Endothelial cell of umbilical vein (primary cell): Measurements from ENCODE around the gene DDIT3. TPM values are rescaled to one million over a fixed set of nuclear protein-coding genes. Genes with fewer than 3 reads are reported as not detected.

Source experiments
- BruUV-seq: library from RNA; stranded (reverse); fragments of 400-500 nt; replicated peaks from 2 replicates; lab custom pipeline; 2021; lab: Mats Ljungman, UMichigan
- CTCF ChIA-PET: fragments of 300-600, 350-600 bp; sonication (Branson Sonifier 250); formaldehyde crosslinking; loops from one replicate; lab custom pipeline; 2021; ENCODE audit warnings: antibody characterized with exemption, inconsistent platforms; lab: Charles Lee
- POLR2A ChIA-PET: fragments of 300-600, 350-600 bp; sonication (Branson Sonifier 250); formaldehyde crosslinking; loops from one replicate; lab custom pipeline; 2021; ENCODE audit warnings: antibody characterized with exemption, inconsistent platforms; lab: Charles Lee
- DNase-seq: peaks from one replicate; pipeline ENCODE4 v3.0.0-alpha.2; 2011; ENCODE audit warnings: low read depth, low spot score
- FAIRE-seq: peaks from 2 replicates; lab custom pipeline; 2011; peaks lifted over from hg19 to GRCh38; lab: Jason Lieb, UNC
- H2AFZ ChIP-seq: 2 replicates; pipeline ENCODE4 v1.6.0; 2012; ENCODE audit warnings: low read depth, low read length, control low read depth, inconsistent platforms
- H3K27ac ChIP-seq: 2 replicates; pipeline ENCODE4 v1.5.1; 2011; ENCODE audit warnings: low read depth, mild to moderate bottlenecking, control low read depth, low read length, moderate library complexity; ENCODE audit not compliant: insufficient read depth
- H3K27me3 ChIP-seq, 2 experiments: 2 replicates each; pipeline versions ENCODE4 v1.6.0 to v1.6.1; 2011; ENCODE audit warnings: low read length in 2 of 2, mixed read lengths in 1 of 2; ENCODE audit not compliant: control insufficient read depth in 2 of 2, insufficient read depth in 2 of 2
- H3K36me3 ChIP-seq, 2 experiments: 2 replicates in 1 of 2; 3 replicates in 1 of 2; pipeline ENCODE4 v1.5.1; 2011; ENCODE audit warnings: low read length in 2 of 2, mild to moderate bottlenecking in 1 of 2, moderate library complexity in 1 of 2; ENCODE audit not compliant: control insufficient read depth in 2 of 2, insufficient read depth in 2 of 2; ENCODE audit errors: extremely low read depth in 1 of 2
- H3K4me1 ChIP-seq: 3 replicates; pipeline ENCODE4 v1.5.1; 2011; ENCODE audit warnings: mild to moderate bottlenecking, low read length; ENCODE audit not compliant: control insufficient read depth, insufficient read depth; ENCODE audit errors: extremely low read depth
- H3K4me2 ChIP-seq: 2 replicates; pipeline ENCODE4 v1.6.1; 2011; ENCODE audit warnings: low read length, control low read depth, mixed read lengths; ENCODE audit not compliant: insufficient read depth
- H3K4me3 ChIP-seq, 3 experiments: fragments of 200-600 bp in 1 of 3; sonication (generic), shearing (Covaris generic) in 1 of 3; replicated peaks in 1 of 3; 2 replicates each; pipeline ENCODE4 v1.5.1; 2011 to 2016; ENCODE audit warnings: control low read depth in 3 of 3, low read length in 3 of 3, mild to moderate bottlenecking in 2 of 3, inconsistent platforms in 1 of 3, low read depth in 1 of 3, moderate library complexity in 1 of 3; ENCODE audit not compliant: insufficient read depth in 1 of 3
- H3K79me2 ChIP-seq: 2 replicates; pipeline ENCODE4 v1.6.0; 2012; ENCODE audit warnings: low read length, inconsistent platforms; ENCODE audit not compliant: control insufficient read depth, insufficient read depth
- H3K9ac ChIP-seq: replicated peaks from 2 replicates; pipeline ENCODE3; 2011; ENCODE audit warnings: low read length, control low read depth; ENCODE audit not compliant: insufficient read depth; ENCODE audit errors: extremely low read depth
- H3K9me1 ChIP-seq: replicated peaks from 3 replicates; pipeline ENCODE4 v1.6.0; 2011; ENCODE audit warnings: mild to moderate bottlenecking, low read length; ENCODE audit not compliant: control insufficient read depth, insufficient read depth; ENCODE audit errors: extremely low read depth
- H3K9me3 ChIP-seq: replicated peaks from 2 replicates; pipeline ENCODE4 v1.5.1; 2012; ENCODE audit warnings: low read length, inconsistent platforms; ENCODE audit not compliant: control insufficient read depth, insufficient read depth
- H4K20me1 ChIP-seq: replicated peaks from 2 replicates; pipeline ENCODE3; 2011; ENCODE audit warnings: mild to moderate bottlenecking, low read length; ENCODE audit not compliant: control insufficient read depth, insufficient read depth; ENCODE audit errors: extremely low read depth
- EZH2 ChIP-seq: IDR thresholded peaks from 2 replicates; pipeline ENCODE4 v1.6.1; 2012; ENCODE audit warnings: borderline replicate concordance, low read depth, mild to moderate bottlenecking, moderate library complexity, low read length, inconsistent platforms; ENCODE audit not compliant: severe bottlenecking
- FOS ChIP-seq: IDR thresholded peaks from 2 replicates; pipeline ENCODE4 v1.6.1; 2011; ENCODE audit warnings: mild to moderate bottlenecking, low read length, moderate library complexity, borderline replicate concordance; ENCODE audit not compliant: insufficient read depth
- GATA2 ChIP-seq: IDR thresholded peaks from 2 replicates; pipeline ENCODE4 v1.7.0; 2011; ENCODE audit warnings: low read depth, mild to moderate bottlenecking, moderate library complexity, mixed read lengths, low read length; ENCODE audit not compliant: insufficient read length, insufficient read depth
- JUN ChIP-seq: IDR thresholded peaks from 2 replicates; pipeline ENCODE4 v1.6.1; 2011; ENCODE audit warnings: borderline replicate concordance, low read depth; ENCODE audit not compliant: insufficient read length, insufficient read depth
- MAX ChIP-seq: IDR thresholded peaks from 2 replicates; pipeline ENCODE4 v1.6.1; 2011; ENCODE audit not compliant: insufficient read depth, insufficient read length
- MYC ChIP-seq: IDR thresholded peaks from one replicate; pipeline ENCODE4 v1.6.1; 2011; ENCODE audit warnings: mild to moderate bottlenecking, low read depth, low read length
- POLR2A ChIP-seq: IDR thresholded peaks from 2 replicates; pipeline ENCODE4 v1.6.1; 2012; ENCODE audit warnings: low read depth, mild to moderate bottlenecking, control low read depth, low read length
- POLR2AphosphoS5 ChIP-seq: IDR thresholded peaks from 2 replicates; pipeline ENCODE4 v1.6.1; 2012; ENCODE audit warnings: low read depth, mild to moderate bottlenecking, control low read depth, low read length, moderate library complexity; ENCODE audit not compliant: insufficient read depth
- dilution Hi-C: fragments of 300-500 bp; cut with MboI; formaldehyde crosslinking; loops from one replicate; pipeline ENCODE4 v1.15.0; 2019; ENCODE audit warnings: low sequenced_read_pairs; ENCODE audit not compliant: extremely low pct_ligation_motif_present
- intact Hi-C: fragments of 100-400 bp; cut with micrococcal nuclease; formaldehyde crosslinking; loops from one replicate; pipeline ENCODE4 v1.10.0; 2022
- polyA plus RNA-seq, 4 experiments: library from polyadenylated mRNA; depleted of rRNA in 3 of 4; stranded (reverse) in 3 of 4; unstranded in 1 of 4; fragments of >200 nt; gene quantifications; 2 replicates each; pipeline versions ENCODE4 v1.2.1 to v1.2.3, GENCODE V29; 2011 to 2012; ENCODE audit warnings: missing spikeins in 1 of 4
- total RNA-seq: library from RNA; stranded (reverse); gene quantifications from 2 replicates; pipeline ENCODE4 v1.2.3, GENCODE V29; 2021
- TF ChIP-seq, protein P1 (sequence below), 2 donors: IDR thresholded peaks; 1 replicate in 1 of 2; 2 replicates in 1 of 2; pipeline ENCODE4 v1.5.1; 2011; ENCODE audit warnings: low read length in 2 of 2, mild to moderate bottlenecking in 2 of 2, moderate library complexity in 2 of 2, control low read depth in 1 of 2, inconsistent platforms in 1 of 2, low read depth in 1 of 2; ENCODE audit not compliant: insufficient read depth in 1 of 2; ENCODE audit errors: extremely low read depth in 1 of 2

Gene DDIT3
- total and polyA plus RNA-seq, 2 donors (not counting 3 experiments of a cell fraction or from before 2014, with no cell fraction given), result 13.7 to 22.0 TPM

GRCh38 chr12:57522011-57522886 is 1.9 kb upstream of the DDIT3 start, which contains the start of gene MBD6:
MBD6 (plus strand) TSS chr12:57522824; CDS start chr12:57524304, 1,480 bp downstream.
- CTCF ChIA-PET, result no interaction called here
- no peaks in the 10 kb centered on the region for H4K20me1 ChIP-seq

GRCh38 chr12:57521525-57522010 is 1.3 kb upstream of the DDIT3 start:
- TF ChIP-seq MYC (no peak), FOS (no peak), JUN (no peak), POLR2A (no peak), GATA2 (no peak), MAX (no peak), EZH2 (no peak), POLR2AphosphoS5 (no peak)
- TF ChIP-seq, protein P1, sequence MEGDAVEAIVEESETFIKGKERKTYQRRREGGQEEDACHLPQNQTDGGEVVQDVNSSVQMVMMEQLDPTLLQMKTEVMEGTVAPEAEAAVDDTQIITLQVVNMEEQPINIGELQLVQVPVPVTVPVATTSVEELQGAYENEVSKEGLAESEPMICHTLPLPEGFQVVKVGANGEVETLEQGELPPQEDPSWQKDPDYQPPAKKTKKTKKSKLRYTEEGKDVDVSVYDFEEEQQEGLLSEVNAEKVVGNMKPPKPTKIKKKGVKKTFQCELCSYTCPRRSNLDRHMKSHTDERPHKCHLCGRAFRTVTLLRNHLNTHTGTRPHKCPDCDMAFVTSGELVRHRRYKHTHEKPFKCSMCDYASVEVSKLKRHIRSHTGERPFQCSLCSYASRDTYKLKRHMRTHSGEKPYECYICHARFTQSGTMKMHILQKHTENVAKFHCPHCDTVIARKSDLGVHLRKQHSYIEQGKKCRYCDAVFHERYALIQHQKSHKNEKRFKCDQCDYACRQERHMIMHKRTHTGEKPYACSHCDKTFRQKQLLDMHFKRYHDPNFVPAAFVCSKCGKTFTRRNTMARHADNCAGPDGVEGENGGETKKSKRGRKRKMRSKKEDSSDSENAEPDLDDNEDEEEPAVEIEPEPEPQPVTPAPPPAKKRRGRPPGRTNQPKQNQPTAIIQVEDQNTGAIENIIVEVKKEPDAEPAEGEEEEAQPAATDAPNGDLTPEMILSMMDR (IDR thresholded peaks at IDR 0.05; ENCODE audit: extremely low read depth in 1 of 2, insufficient read depth in 1 of 2, low read depth in 1 of 2, low read length in 2 of 2), result no peak
- H3K27ac ChIP-seq, result peak overlapping the region; percentile 70
- H3K4me3 ChIP-seq, result no peak overlapping the region
- peaks cover 43% of the 10 kb centered on the region for H3K79me2 ChIP-seq
- intact Hi-C loops, result loop anchor here (5.0 kb wide), 1 partner anchor 34 kb away; the partner anchor contains the start of gene MARS1
- peaks cover 3 to 23% of the 10 kb centered on the region in 2 experiments for H3K36me3 ChIP-seq
- FAIRE-seq (no peak), DNase-seq (no peak)
- ChIA-PET CTCF (interaction anchor here (1.2 kb wide), 1 partner anchor 63 kb away, joined by 5 read pairs; no protein-coding TSS in a partner anchor), POLR2A (no interaction called here)
- peak overlapping the region; percentile 44 for H3K4me2 ChIP-seq
- H3K9me3 ChIP-seq, result no peaks in the 10 kb centered on the region
- H3K27me3 ChIP-seq, result no peaks in the 10 kb centered on the region
- peak overlapping the region; percentile 44 for H3K9ac ChIP-seq
- no peaks in the 10 kb centered on the region for H3K9me1 ChIP-seq
- no peaks in the 10 kb centered on the region for H4K20me1 ChIP-seq
- dilution Hi-C loops, result no loop called here
- H3K4me1 ChIP-seq, result peaks cover 47% of the 10 kb centered on the region
- peak overlapping the region; percentile 6 for H2AFZ ChIP-seq
- no TSS peak for BruUV-seq

More at GRCh38 chr12:57522011-57522886, 1.9 kb upstream of the DDIT3 start, which contains the start of gene MBD6:
- DNase-seq (peak; percentile 89), FAIRE-seq (peak; percentile 87)
- peak within 1 kb of the TSS; percentile 81 for H3K4me2 ChIP-seq
- peak within 1 kb of the TSS; percentile 70 for H3K27ac ChIP-seq
- BruUV-seq, result no TSS peak
- dilution Hi-C loops, result no loop called here
- H2AFZ ChIP-seq, result peak within 1 kb of the TSS; percentile 6
- peak within 1 kb of the TSS; percentile 47 to 83 (median 50) for H3K4me3 ChIP-seq
- H3K9ac ChIP-seq, result peak within 1 kb of the TSS; percentile 75
- H3K27me3 ChIP-seq, result no peaks in the 10 kb centered on the region
- H3K79me2 ChIP-seq, result peaks cover 43% of the 10 kb centered on the region
- TF ChIP-seq POLR2AphosphoS5 (peak; percentile 69), POLR2A (peak; percentile 60), JUN (no peak)
- no peaks in the 10 kb centered on the region for H3K9me3 ChIP-seq
- H3K36me3 ChIP-seq, result peaks cover 0 to 19% of the 10 kb centered on the region in 2 experiments
- peaks cover 41% of the 10 kb centered on the region for H3K4me1 ChIP-seq
- no peaks in the 10 kb centered on the region for H3K9me1 ChIP-seq
- POLR2A ChIA-PET, result no interaction called here
- intact Hi-C loops, result loop anchor here (5.0 kb wide), 1 partner anchor 35 kb away; the partner anchor contains the start of gene MARS1
